K562 treated with DMSO at 1 percent for 12 hours (cell line): Measurements from ENCODE around the gene RAB26. TPM values are rescaled to one million over a fixed set of nuclear protein-coding genes. Genes with fewer than 3 reads are reported as not detected.

Source experiments
- total RNA-seq: library from RNA; unstranded; fragments of 300-600 nt; gene quantifications from 2 replicates; pipeline ENCODE4 v1.2.3, GENCODE V29; 2022; ENCODE audit not compliant: insufficient read depth

The RAB26 gene, protein sequence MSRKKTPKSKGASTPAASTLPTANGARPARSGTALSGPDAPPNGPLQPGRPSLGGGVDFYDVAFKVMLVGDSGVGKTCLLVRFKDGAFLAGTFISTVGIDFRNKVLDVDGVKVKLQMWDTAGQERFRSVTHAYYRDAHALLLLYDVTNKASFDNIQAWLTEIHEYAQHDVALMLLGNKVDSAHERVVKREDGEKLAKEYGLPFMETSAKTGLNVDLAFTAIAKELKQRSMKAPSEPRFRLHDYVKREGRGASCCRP
- total RNA-seq, result 1.5 and 6.2 TPM in 2 replicates

DNA sequence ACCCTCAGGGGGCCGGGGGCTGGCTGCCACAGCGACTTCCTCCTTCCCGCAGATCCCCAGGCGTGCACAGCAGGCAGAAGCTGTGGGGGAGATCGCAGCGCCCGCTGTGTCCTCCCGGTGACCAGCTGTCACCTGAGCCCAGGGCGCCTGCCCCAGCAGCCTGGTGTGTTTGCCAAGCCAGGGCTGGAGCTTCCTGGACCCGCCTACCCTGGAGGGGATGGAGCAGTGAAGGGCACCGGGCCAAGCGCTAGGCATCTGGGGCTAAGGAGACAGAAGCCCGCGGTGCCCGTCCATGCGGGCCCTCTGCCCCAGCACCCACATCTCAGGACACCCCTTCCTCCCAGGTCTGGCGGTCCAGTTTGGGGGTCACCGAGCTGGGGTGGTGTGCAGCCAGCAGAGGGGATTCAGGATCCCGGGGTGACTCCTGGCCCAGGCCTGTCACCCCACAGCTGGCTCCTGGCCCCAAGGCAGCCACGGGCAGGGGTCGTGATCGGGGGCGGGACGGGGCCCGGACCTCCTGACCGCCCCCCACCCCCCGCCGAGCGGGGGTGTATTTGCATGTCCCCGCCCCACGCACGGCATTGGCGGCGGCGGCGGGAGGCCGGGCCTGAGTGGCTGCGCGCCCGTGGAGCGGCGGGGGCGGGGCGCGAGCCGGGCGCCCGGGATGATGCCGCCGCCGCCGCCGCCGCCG, at the start of gene RAB26:
TSS of gene RAB26 (plus strand) at position 645 of the 691 bp plus-strand sequence. CDS start 159 bp downstream, outside the sequence.

DNA sequence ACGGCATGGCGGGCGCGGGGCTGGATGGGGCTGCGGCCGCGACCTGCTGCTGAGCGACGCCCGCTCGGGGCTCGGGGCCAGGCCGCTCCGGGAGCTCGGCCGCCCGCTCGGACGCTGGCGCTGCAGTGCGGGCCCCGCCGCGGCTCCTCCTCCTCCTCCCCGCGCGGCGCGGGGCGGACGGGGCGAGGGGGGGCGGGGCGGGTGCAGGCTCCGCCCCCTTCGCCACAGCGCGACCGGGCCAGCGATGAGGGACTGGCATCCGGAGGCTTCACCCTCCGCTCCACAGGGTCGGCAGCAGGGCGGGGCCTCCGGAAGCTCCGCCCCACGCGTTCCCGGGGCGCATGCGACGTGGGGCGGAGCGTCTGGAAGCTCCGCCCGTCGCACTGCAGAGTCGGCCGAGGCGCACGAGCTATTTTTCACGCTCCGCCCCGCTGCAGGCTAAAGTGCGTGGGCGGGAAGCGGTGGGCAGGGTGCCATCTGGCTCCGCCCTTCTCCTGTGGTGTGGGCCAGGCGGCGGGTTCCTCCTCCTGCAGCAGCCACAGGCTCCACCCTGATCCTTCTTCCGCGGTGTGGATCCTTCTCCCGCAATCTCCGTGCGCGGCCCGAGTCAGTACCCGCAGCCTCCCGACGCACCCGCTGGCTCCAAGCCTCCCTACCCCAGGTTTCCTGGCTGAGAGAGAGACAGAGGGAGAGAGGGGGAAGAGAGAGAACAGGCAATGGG, 12.5 kb upstream of the RAB26 start, which contains the start of gene PKD1:
TSS of gene PKD1 (minus strand) at position 129 of the 721 bp plus-strand sequence. CDS start 209 bp downstream, outside the sequence.

DNA sequence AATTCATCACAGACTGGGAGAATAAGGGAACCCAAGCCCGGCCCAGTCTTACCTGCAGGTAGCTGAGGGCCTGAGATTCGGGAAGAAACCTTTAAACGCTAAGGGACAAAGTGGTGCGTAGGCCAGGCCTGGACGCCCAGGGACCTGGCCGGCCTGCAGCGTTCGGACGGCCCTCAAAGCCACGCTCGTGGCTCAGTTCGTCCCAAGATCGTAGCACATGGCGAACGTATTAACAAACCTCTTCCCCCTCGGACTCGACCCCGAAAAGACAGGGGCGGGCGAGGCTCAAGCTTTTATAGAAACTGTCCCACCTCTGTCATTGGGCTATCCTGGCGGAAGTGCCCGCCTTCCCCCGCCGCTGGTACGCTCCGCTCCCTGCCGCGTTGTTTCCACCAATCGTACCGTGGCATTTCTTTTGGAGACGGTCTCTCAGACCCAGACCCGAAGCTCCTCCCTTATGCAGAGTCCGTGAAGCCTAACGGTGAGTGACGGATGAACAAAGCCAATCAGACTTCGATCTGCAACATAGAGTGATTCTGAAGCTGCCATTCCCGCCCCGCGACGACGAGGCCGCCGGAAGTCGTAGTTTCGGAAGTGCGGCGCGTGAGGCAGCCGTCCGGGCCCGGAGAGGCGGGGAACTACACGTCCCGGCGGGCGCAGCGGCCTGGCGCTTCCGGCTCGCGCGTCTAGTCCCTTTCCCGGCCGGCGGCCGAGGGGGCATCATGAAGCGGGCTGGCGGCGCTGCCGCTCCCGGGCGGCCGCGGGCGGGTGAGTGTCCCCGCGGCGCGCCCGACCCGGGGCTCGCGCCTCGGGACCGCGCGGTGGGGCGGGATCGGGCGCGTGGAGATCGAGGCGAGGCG, 6.9 kb downstream of the RAB26 start, which contains the start of gene TRAF7:
TSS of gene TRAF7 (plus strand) at position 692 of the 860 bp plus-strand sequence. CDS start 8,139 bp downstream, outside the sequence.

DNA sequence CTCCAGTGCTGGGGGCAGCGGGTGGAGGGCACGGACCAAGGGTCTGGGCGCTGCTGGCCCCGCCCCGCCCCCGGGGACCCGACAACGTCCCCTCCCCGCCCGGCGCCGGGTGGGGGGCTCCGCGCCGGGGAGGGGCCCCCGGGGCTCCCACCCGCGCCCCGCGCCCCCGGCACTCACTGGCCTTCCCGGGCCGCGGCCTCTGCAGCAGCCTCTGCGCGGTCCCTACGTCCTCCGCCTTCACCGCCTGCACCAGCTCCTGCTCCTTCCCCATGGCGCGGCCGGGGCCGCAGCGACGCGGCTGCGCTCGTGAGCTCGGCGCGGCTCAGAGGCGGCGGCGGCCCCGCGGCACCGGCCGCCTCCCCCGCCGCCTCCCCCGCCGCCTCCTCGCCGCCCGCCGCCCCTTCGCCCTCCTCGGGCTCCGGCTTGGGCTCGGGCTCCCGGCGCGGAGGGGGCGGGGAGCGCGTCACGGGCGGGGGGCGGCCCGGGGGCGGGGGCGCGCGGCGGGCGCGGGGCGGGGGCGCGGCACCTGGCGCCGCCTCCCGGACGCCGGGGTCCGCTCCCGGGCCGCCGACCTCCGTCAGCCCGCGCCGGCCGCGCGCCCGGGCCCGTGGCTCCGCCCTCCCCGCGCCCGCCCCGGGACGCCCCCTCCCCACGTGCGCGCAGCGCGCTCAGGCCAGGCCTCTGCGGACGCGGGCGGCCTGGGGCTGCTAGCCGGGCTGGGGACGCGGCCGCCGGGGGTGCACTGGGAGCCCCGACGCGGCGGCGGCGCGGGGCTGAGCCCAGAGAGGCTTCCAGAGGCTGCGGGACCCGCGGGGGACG, 47.9 kb downstream of the RAB26 start, which contains the start of gene CASKIN1:
TSS of gene CASKIN1 (minus strand) at position 444 of the 819 bp plus-strand sequence. CDS start at position 271, 173 bp downstream.

Other genes with a start within 250 kb of the RAB26 start
- not detected in 2 replicates for gene HS3ST6, start 230.2 kb upstream of the RAB26 start, total RNA-seq
- 142 and 157 TPM in 2 replicates for gene MSRB1, start 205.4 kb upstream of the RAB26 start, total RNA-seq
- not detected in 2 replicates for gene RPL3L, start 193.9 kb upstream of the RAB26 start, total RNA-seq
- gene NDUFB10, start 189.1 kb upstream of the RAB26 start, total RNA-seq, result 209 and 233 TPM in 2 replicates
- gene RPS2, start 183.8 kb upstream of the RAB26 start, total RNA-seq, result 6,317 and 9,099 TPM in 2 replicates
- 1.3 TPM in 1 of 2 replicates, not detected in the other for gene RNF151, start 181.8 kb upstream of the RAB26 start, total RNA-seq
- 37.2 and 53.2 TPM in 2 replicates for gene TBL3, start 176.6 kb upstream of the RAB26 start, total RNA-seq
- gene NOXO1, start 167.2 kb upstream of the RAB26 start, total RNA-seq, result 0.89 TPM in 1 of 2 replicates, not detected in the other
- 46.5 and 60.5 TPM in 2 replicates for gene GFER, start 164.4 kb upstream of the RAB26 start, total RNA-seq
- gene SYNGR3, start 158.7 kb upstream of the RAB26 start, total RNA-seq, result 24.1 and 36.4 TPM in 2 replicates
- gene ZNF598, start 138.8 kb upstream of the RAB26 start, total RNA-seq, result 71.6 and 98.5 TPM in 2 replicates
- gene NPW, start 128.8 kb upstream of the RAB26 start, total RNA-seq, result 1.8 and 4.4 TPM in 2 replicates
- gene NHERF2, start 121.7 kb upstream of the RAB26 start, total RNA-seq, result 16.0 and 31.4 TPM in 2 replicates
- gene NTHL1, start 100.8 kb upstream of the RAB26 start, total RNA-seq, result 17.7 and 38.6 TPM in 2 replicates
- 37.3 and 67.9 TPM in 2 replicates for gene TSC2, start 100.6 kb upstream of the RAB26 start, total RNA-seq
- gene PKD1, start 12.7 kb upstream of the RAB26 start, total RNA-seq, result 55.0 and 106 TPM in 2 replicates
- 69.7 and 97.4 TPM in 2 replicates for gene TRAF7, start 7.2 kb downstream of the RAB26 start, total RNA-seq
- gene CASKIN1, start 48.0 kb downstream of the RAB26 start, total RNA-seq, result 1.6 and 3.2 TPM in 2 replicates
- gene MLST8, start 56.8 kb downstream of the RAB26 start, total RNA-seq, result 57.4 and 63.7 TPM in 2 replicates
- gene BRICD5, start 62.2 kb downstream of the RAB26 start, total RNA-seq, result 10.4 and 37.8 TPM in 2 replicates
- gene PGP, start 66.2 kb downstream of the RAB26 start, total RNA-seq, result 60.1 and 77.5 TPM in 2 replicates
- gene E4F1, start 75.0 kb downstream of the RAB26 start, total RNA-seq, result 30.1 and 43.9 TPM in 2 replicates
- gene DNASE1L2, start 87.8 kb downstream of the RAB26 start, total RNA-seq, result 3.0 and 4.9 TPM in 2 replicates
- 331 and 485 TPM in 2 replicates for gene ECI1, start 103.0 kb downstream of the RAB26 start, total RNA-seq
- 150 and 267 TPM in 2 replicates for gene RNPS1, start 119.5 kb downstream of the RAB26 start, total RNA-seq
- 12.0 and 28.5 TPM in 2 replicates for gene ABCA3, start 192.1 kb downstream of the RAB26 start, total RNA-seq